Endothelial cell of umbilical vein (primary cell): ENCODE results near the gene UBR4. TPM values are rescaled to one million over a fixed set of nuclear protein-coding genes. Genes with fewer than 3 reads are reported as not detected.

Experiments
- BruUV-seq: library from RNA; stranded (reverse); fragments of 400-500 nt; replicated peaks from 2 replicates; lab custom pipeline; 2021; lab: Mats Ljungman, UMichigan
- CTCF ChIA-PET: fragments of 300-600, 350-600 bp; sonication (Branson Sonifier 250); formaldehyde crosslinking; loops from one replicate; lab custom pipeline; 2021; ENCODE audit warnings: antibody characterized with exemption, inconsistent platforms; lab: Charles Lee
- POLR2A ChIA-PET: fragments of 300-600, 350-600 bp; sonication (Branson Sonifier 250); formaldehyde crosslinking; loops from one replicate; lab custom pipeline; 2021; ENCODE audit warnings: antibody characterized with exemption, inconsistent platforms; lab: Charles Lee
- DNase-seq: peaks from one replicate; pipeline ENCODE4 v3.0.0-alpha.2; 2011; ENCODE audit warnings: low read depth, low spot score
- FAIRE-seq: peaks from 2 replicates; lab custom pipeline; 2011; peaks lifted over from hg19 to GRCh38; lab: Jason Lieb, UNC
- H2AFZ ChIP-seq: 2 replicates; pipeline ENCODE4 v1.6.0; 2012; ENCODE audit warnings: low read depth, low read length, control low read depth, inconsistent platforms
- H3K27ac ChIP-seq: 2 replicates; pipeline ENCODE4 v1.5.1; 2011; ENCODE audit warnings: low read depth, mild to moderate bottlenecking, control low read depth, low read length, moderate library complexity; ENCODE audit not compliant: insufficient read depth
- H3K27me3 ChIP-seq, 2 experiments: 2 replicates each; pipeline versions ENCODE4 v1.6.0 to v1.6.1; 2011; ENCODE audit warnings: low read length in 2 of 2, mixed read lengths in 1 of 2; ENCODE audit not compliant: control insufficient read depth in 2 of 2, insufficient read depth in 2 of 2
- H3K36me3 ChIP-seq, 2 experiments: 2 replicates in 1 of 2; 3 replicates in 1 of 2; pipeline ENCODE4 v1.5.1; 2011; ENCODE audit warnings: low read length in 2 of 2, mild to moderate bottlenecking in 1 of 2, moderate library complexity in 1 of 2; ENCODE audit not compliant: control insufficient read depth in 2 of 2, insufficient read depth in 2 of 2; ENCODE audit errors: extremely low read depth in 1 of 2
- H3K4me1 ChIP-seq: 3 replicates; pipeline ENCODE4 v1.5.1; 2011; ENCODE audit warnings: mild to moderate bottlenecking, low read length; ENCODE audit not compliant: control insufficient read depth, insufficient read depth; ENCODE audit errors: extremely low read depth
- H3K4me2 ChIP-seq: 2 replicates; pipeline ENCODE4 v1.6.1; 2011; ENCODE audit warnings: low read length, control low read depth, mixed read lengths; ENCODE audit not compliant: insufficient read depth
- H3K4me3 ChIP-seq, 3 experiments: fragments of 200-600 bp in 1 of 3; sonication (generic), shearing (Covaris generic) in 1 of 3; replicated peaks in 1 of 3; 2 replicates each; pipeline ENCODE4 v1.5.1; 2011 to 2016; ENCODE audit warnings: control low read depth in 3 of 3, low read length in 3 of 3, mild to moderate bottlenecking in 2 of 3, inconsistent platforms in 1 of 3, low read depth in 1 of 3, moderate library complexity in 1 of 3; ENCODE audit not compliant: insufficient read depth in 1 of 3
- H3K79me2 ChIP-seq: 2 replicates; pipeline ENCODE4 v1.6.0; 2012; ENCODE audit warnings: low read length, inconsistent platforms; ENCODE audit not compliant: control insufficient read depth, insufficient read depth
- H3K9ac ChIP-seq: replicated peaks from 2 replicates; pipeline ENCODE3; 2011; ENCODE audit warnings: low read length, control low read depth; ENCODE audit not compliant: insufficient read depth; ENCODE audit errors: extremely low read depth
- H3K9me1 ChIP-seq: replicated peaks from 3 replicates; pipeline ENCODE4 v1.6.0; 2011; ENCODE audit warnings: mild to moderate bottlenecking, low read length; ENCODE audit not compliant: control insufficient read depth, insufficient read depth; ENCODE audit errors: extremely low read depth
- H3K9me3 ChIP-seq: replicated peaks from 2 replicates; pipeline ENCODE4 v1.5.1; 2012; ENCODE audit warnings: low read length, inconsistent platforms; ENCODE audit not compliant: control insufficient read depth, insufficient read depth
- H4K20me1 ChIP-seq: replicated peaks from 2 replicates; pipeline ENCODE3; 2011; ENCODE audit warnings: mild to moderate bottlenecking, low read length; ENCODE audit not compliant: control insufficient read depth, insufficient read depth; ENCODE audit errors: extremely low read depth
- EZH2 ChIP-seq: IDR thresholded peaks from 2 replicates; pipeline ENCODE4 v1.6.1; 2012; ENCODE audit warnings: borderline replicate concordance, low read depth, mild to moderate bottlenecking, moderate library complexity, low read length, inconsistent platforms; ENCODE audit not compliant: severe bottlenecking
- FOS ChIP-seq: IDR thresholded peaks from 2 replicates; pipeline ENCODE4 v1.6.1; 2011; ENCODE audit warnings: mild to moderate bottlenecking, low read length, moderate library complexity, borderline replicate concordance; ENCODE audit not compliant: insufficient read depth
- GATA2 ChIP-seq: IDR thresholded peaks from 2 replicates; pipeline ENCODE4 v1.7.0; 2011; ENCODE audit warnings: low read depth, mild to moderate bottlenecking, moderate library complexity, mixed read lengths, low read length; ENCODE audit not compliant: insufficient read length, insufficient read depth
- JUN ChIP-seq: IDR thresholded peaks from 2 replicates; pipeline ENCODE4 v1.6.1; 2011; ENCODE audit warnings: borderline replicate concordance, low read depth; ENCODE audit not compliant: insufficient read length, insufficient read depth
- MYC ChIP-seq: IDR thresholded peaks from one replicate; pipeline ENCODE4 v1.6.1; 2011; ENCODE audit warnings: mild to moderate bottlenecking, low read depth, low read length
- POLR2A ChIP-seq: IDR thresholded peaks from 2 replicates; pipeline ENCODE4 v1.6.1; 2012; ENCODE audit warnings: low read depth, mild to moderate bottlenecking, control low read depth, low read length
- POLR2AphosphoS5 ChIP-seq: IDR thresholded peaks from 2 replicates; pipeline ENCODE4 v1.6.1; 2012; ENCODE audit warnings: low read depth, mild to moderate bottlenecking, control low read depth, low read length, moderate library complexity; ENCODE audit not compliant: insufficient read depth
- dilution Hi-C: fragments of 300-500 bp; cut with MboI; formaldehyde crosslinking; loops from one replicate; pipeline ENCODE4 v1.15.0; 2019; ENCODE audit warnings: low sequenced_read_pairs; ENCODE audit not compliant: extremely low pct_ligation_motif_present
- intact Hi-C: fragments of 100-400 bp; cut with micrococcal nuclease; formaldehyde crosslinking; loops from one replicate; pipeline ENCODE4 v1.10.0; 2022
- polyA plus RNA-seq, 4 experiments: library from polyadenylated mRNA; depleted of rRNA in 3 of 4; stranded (reverse) in 3 of 4; unstranded in 1 of 4; fragments of >200 nt; gene quantifications; 2 replicates each; pipeline versions ENCODE4 v1.2.1 to v1.2.3, GENCODE V29; 2011 to 2012; ENCODE audit warnings: missing spikeins in 1 of 4
- total RNA-seq: library from RNA; stranded (reverse); gene quantifications from 2 replicates; pipeline ENCODE4 v1.2.3, GENCODE V29; 2021
- TF ChIP-seq, protein P1 (sequence below): IDR thresholded peaks from 2 replicates; pipeline ENCODE4 v1.6.1; 2011; ENCODE audit not compliant: insufficient read depth, insufficient read length
- TF ChIP-seq, protein P2 (sequence below), 2 donors: IDR thresholded peaks; 1 replicate in 1 of 2; 2 replicates in 1 of 2; pipeline ENCODE4 v1.5.1; 2011; ENCODE audit warnings: low read length in 2 of 2, mild to moderate bottlenecking in 2 of 2, moderate library complexity in 2 of 2, control low read depth in 1 of 2, inconsistent platforms in 1 of 2, low read depth in 1 of 2; ENCODE audit not compliant: insufficient read depth in 1 of 2; ENCODE audit errors: extremely low read depth in 1 of 2

Gene UBR4
- total and polyA plus RNA-seq, 2 donors (not counting 3 experiments of a cell fraction or from before 2014, with no cell fraction given): 125 to 150 TPM

DNA sequence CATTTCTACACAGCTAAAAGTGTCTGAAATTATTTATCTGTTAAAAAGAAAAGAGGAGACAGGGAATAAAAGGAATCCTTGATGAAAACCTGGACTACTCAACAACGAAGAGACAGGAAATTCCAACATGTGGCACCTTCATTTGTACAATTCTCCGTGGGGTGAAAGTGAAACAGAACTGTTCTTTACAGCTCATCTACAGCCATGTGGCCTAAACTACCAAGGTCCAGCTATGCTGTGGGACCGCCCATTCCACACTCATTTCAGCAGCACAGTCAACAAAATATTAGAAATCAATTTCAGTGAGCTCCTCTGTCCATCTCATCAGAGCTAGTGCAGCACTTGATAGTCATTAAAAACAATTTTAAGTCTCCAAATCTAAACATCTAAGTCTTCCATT lies 44.0 kb downstream of the UBR4 start:
- intact Hi-C loops: loop anchor here (5.0 kb wide), 1 partner anchor 34 kb away; no protein-coding TSS in a partner anchor
- Histone ChIP-seq H3K9me1 (no peaks in the 10 kb centered on the region), H3K36me3 (peaks cover 51 to 54% of the 10 kb centered on the region in 2 experiments), H3K9ac (no peak overlapping the region), H2AFZ (no peak overlapping the region), H4K20me1 (no peaks in the 10 kb centered on the region), H3K79me2 (no peaks in the 10 kb centered on the region), H3K27me3 (no peaks in the 10 kb centered on the region), H3K27ac (no peak overlapping the region), H3K4me3 (no peak overlapping the region), H3K4me1 (no peaks in the 10 kb centered on the region), H3K9me3 (no peaks in the 10 kb centered on the region), H3K4me2 (no peak overlapping the region)
- ChIA-PET POLR2A (interaction anchor here (0.6 kb wide), 1 partner anchor 258 kb away, joined by 3 read pairs; no protein-coding TSS in a partner anchor), CTCF (interaction anchor here (1.1 to 2.3 kb wide), 6 partner anchors 9 to 68 kb away, joined by 3 to 10 read pairs (median 4); no protein-coding TSS in a partner anchor)
- BruUV-seq: no TSS peak
- DNase-seq (no peak), FAIRE-seq (no peak)
- TF ChIP-seq, protein P1, sequence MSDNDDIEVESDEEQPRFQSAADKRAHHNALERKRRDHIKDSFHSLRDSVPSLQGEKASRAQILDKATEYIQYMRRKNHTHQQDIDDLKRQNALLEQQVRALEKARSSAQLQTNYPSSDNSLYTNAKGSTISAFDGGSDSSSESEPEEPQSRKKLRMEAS: no peak
- TF ChIP-seq FOS: no peak
- TF ChIP-seq, protein P2, sequence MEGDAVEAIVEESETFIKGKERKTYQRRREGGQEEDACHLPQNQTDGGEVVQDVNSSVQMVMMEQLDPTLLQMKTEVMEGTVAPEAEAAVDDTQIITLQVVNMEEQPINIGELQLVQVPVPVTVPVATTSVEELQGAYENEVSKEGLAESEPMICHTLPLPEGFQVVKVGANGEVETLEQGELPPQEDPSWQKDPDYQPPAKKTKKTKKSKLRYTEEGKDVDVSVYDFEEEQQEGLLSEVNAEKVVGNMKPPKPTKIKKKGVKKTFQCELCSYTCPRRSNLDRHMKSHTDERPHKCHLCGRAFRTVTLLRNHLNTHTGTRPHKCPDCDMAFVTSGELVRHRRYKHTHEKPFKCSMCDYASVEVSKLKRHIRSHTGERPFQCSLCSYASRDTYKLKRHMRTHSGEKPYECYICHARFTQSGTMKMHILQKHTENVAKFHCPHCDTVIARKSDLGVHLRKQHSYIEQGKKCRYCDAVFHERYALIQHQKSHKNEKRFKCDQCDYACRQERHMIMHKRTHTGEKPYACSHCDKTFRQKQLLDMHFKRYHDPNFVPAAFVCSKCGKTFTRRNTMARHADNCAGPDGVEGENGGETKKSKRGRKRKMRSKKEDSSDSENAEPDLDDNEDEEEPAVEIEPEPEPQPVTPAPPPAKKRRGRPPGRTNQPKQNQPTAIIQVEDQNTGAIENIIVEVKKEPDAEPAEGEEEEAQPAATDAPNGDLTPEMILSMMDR (IDR thresholded peaks at IDR 0.05; ENCODE audit: extremely low read depth in 1 of 2, insufficient read depth in 1 of 2, low read depth in 1 of 2, low read length in 2 of 2): no peak
- no peak for TF ChIP-seq MYC
- no peak for TF ChIP-seq EZH2
- TF ChIP-seq JUN: no peak
- TF ChIP-seq POLR2AphosphoS5: no peak
- no peak for TF ChIP-seq POLR2A
- TF ChIP-seq GATA2: no peak
- dilution Hi-C loops: no loop called here
